Natural killer cell (primary cell): ENCODE results near the gene PTPN6. TPM values are rescaled to one million over a fixed set of nuclear protein-coding genes. Genes with fewer than 3 reads are reported as not detected.

Experiments
- ATAC-seq, 3 donors: fragments of 150-1000 bp in 2 of 3; fragments of 200-7000 bp in 1 of 3; cut with Tn5 transposase; 1 replicate in 1 of 3; 2 replicates in 2 of 3; pipeline ENCODE4 v1.10.0; 2021; ENCODE audit warnings: mild to moderate bottlenecking in 2 of 3, moderate library complexity in 2 of 3
- DNase-seq, 2 donors: peaks; one replicate each; pipeline versions ENCODE4 v3.0.0 to v3.0.0-alpha.2; 2013 to 2021; ENCODE audit warnings: mixed read lengths in 1 of 2
- H3K27ac ChIP-seq: one replicate; pipeline ENCODE4 v1.5.1; 2013; ENCODE audit warnings: mild to moderate bottlenecking, low read length
- H3K27me3 ChIP-seq: one replicate; pipeline ENCODE4 v1.6.1; 2013; ENCODE audit warnings: low read length; ENCODE audit not compliant: control insufficient read depth, insufficient read depth
- H3K36me3 ChIP-seq: one replicate; pipeline ENCODE4 v1.6.1; 2013; ENCODE audit warnings: low read length; ENCODE audit not compliant: control insufficient read depth, insufficient read depth
- H3K4me1 ChIP-seq: one replicate; pipeline ENCODE4 v1.6.1; 2013; ENCODE audit warnings: low read length; ENCODE audit not compliant: control insufficient read depth, insufficient read depth
- H3K4me3 ChIP-seq: one replicate; pipeline ENCODE4 v1.5.1; 2013; ENCODE audit warnings: low read length
- H3K9me3 ChIP-seq: one replicate; pipeline ENCODE4 v1.6.1; 2013; ENCODE audit warnings: low read length; ENCODE audit not compliant: control insufficient read depth, insufficient read depth
- H3K27ac Mint-ChIP-seq, 2 donors: one replicate each; pipeline ENCODE4 v1.8.0; 2022; ENCODE audit warnings: mild to moderate bottlenecking in 2 of 2, mixed read lengths in 2 of 2, moderate library complexity in 1 of 2
- H3K27me3 Mint-ChIP-seq, 2 donors: one replicate each; pipeline ENCODE4 v1.8.0; 2022; ENCODE audit warnings: low read depth in 2 of 2, mixed read lengths in 2 of 2
- H3K36me3 Mint-ChIP-seq: one replicate; pipeline ENCODE4 v1.8.0; 2022; ENCODE audit warnings: mixed read lengths
- H3K4me1 Mint-ChIP-seq, 2 donors: one replicate each; pipeline ENCODE4 v1.8.0; 2022; ENCODE audit warnings: mixed read lengths in 2 of 2
- H3K4me3 Mint-ChIP-seq: one replicate; pipeline ENCODE4 v1.8.0; 2022; ENCODE audit warnings: mild to moderate bottlenecking, moderate library complexity, mixed read lengths
- H3K9me3 Mint-ChIP-seq, 2 donors: one replicate each; pipeline ENCODE4 v1.8.0; 2022; ENCODE audit warnings: mixed read lengths in 2 of 2
- WGBS: methylation state at CpG from one replicate; pipeline ENCODE4 v1.1.7; 2013; ENCODE audit warnings: missing lambda C conversion rate; ENCODE audit not compliant: insufficient coverage; 5-methylcytosine and 5-hydroxymethylcytosine counted together
- intact Hi-C: fragments of 100-400 bp; cut with micrococcal nuclease; formaldehyde crosslinking; loops from one replicate; pipeline ENCODE4 v1.14.2; 2022
- total RNA-seq, 4 donors: library from RNA; stranded (reverse); fragments of 120-200 nt in 1 of 4; gene quantifications; one replicate each; pipeline versions ENCODE4 v1.2.3 to v1.2.4, GENCODE V29; 2013 to 2022
- TF ChIP-seq, protein P1 (sequence below): fragments of 200-600 bp; IDR thresholded peaks from one replicate; pipeline ENCODE4 v1.8.0; 2022; ENCODE audit warnings: antibody characterized with exemption

PTPN6 gene
- total RNA-seq, 3 donors from 2014 or later (not counting 1 experiment from before 2014, with no cell fraction given): 279 to 357 (median 312) TPM

DNA sequence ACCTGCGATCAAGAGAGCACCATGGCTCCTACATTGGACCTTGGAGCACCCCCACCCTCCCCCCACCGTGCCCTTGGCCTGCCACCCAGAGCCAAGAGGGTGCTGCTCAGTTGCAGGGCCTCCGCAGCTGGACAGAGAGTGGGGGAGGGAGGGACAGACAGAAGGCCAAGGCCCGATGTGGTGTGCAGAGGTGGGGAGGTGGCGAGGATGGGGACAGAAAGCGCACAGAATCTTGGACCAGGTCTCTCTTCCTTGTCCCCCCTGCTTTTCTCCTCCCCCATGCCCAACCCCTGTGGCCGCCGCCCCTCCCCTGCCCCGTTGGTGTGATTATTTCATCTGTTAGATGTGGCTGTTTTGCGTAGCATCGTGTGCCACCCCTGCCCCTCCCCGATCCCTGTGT is 9.4 kb upstream of the PTPN6 start:
- WGBS: 95% methylated on average over 5 of the region's 12 CpGs
- Mint-ChIP-seq H3K4me3 (no peak overlapping the region), H3K27me3 (no peaks in the 10 kb centered on the region), H3K9me3 (no peaks in the 10 kb centered on the region), H3K36me3 (no peaks in the 10 kb centered on the region), H3K27ac (peak overlapping the region in 1 of 2 donors; percentile 98), H3K4me1 (peaks cover 37 to 61% of the 10 kb centered on the region in 2 donors)
- TF ChIP-seq, protein P1, sequence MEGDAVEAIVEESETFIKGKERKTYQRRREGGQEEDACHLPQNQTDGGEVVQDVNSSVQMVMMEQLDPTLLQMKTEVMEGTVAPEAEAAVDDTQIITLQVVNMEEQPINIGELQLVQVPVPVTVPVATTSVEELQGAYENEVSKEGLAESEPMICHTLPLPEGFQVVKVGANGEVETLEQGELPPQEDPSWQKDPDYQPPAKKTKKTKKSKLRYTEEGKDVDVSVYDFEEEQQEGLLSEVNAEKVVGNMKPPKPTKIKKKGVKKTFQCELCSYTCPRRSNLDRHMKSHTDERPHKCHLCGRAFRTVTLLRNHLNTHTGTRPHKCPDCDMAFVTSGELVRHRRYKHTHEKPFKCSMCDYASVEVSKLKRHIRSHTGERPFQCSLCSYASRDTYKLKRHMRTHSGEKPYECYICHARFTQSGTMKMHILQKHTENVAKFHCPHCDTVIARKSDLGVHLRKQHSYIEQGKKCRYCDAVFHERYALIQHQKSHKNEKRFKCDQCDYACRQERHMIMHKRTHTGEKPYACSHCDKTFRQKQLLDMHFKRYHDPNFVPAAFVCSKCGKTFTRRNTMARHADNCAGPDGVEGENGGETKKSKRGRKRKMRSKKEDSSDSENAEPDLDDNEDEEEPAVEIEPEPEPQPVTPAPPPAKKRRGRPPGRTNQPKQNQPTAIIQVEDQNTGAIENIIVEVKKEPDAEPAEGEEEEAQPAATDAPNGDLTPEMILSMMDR: no peak
- ATAC-seq (no peak), DNase-seq (no peak)
- intact Hi-C loops: no loop called here
- no peak overlapping the region for H3K4me3 ChIP-seq
- H3K36me3 ChIP-seq: no peaks in the 10 kb centered on the region
- no peak overlapping the region for H3K27ac ChIP-seq
- H3K27me3 ChIP-seq: no peaks in the 10 kb centered on the region
- H3K9me3 ChIP-seq: no peaks in the 10 kb centered on the region
- peaks cover 53% of the 10 kb centered on the region for H3K4me1 ChIP-seq

DNA sequence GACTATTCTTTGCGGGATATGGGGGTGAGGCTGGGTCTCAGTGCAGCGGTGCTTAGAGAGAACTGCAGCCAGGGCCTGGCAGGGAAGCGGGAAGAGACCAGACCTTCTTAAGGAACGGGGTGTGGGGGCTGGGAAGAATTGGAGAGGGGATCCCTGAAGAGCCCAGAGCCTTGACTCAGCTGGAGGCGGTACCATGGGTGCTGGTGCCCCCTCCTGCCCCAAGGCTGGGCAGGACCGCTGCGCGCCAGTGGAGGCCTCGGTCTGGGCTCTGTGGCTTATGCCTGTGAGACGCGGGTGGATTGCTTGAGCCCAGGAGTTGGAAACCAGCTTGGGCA is 8.9 kb upstream of the PTPN6 start:
- H3K4me1 ChIP-seq: peaks cover 54% of the 10 kb centered on the region
- no peaks in the 10 kb centered on the region for H3K9me3 Mint-ChIP-seq
- TF ChIP-seq, protein P1: no peak
- intact Hi-C loops: no loop called here
- peak overlapping the region; percentile 98 to 99 for H3K27ac Mint-ChIP-seq
- no peaks in the 10 kb centered on the region for H3K36me3 Mint-ChIP-seq
- peak overlapping the region; percentile 28 for H3K4me3 Mint-ChIP-seq
- H3K9me3 ChIP-seq: no peaks in the 10 kb centered on the region
- H3K36me3 ChIP-seq: no peaks in the 10 kb centered on the region
- no peaks in the 10 kb centered on the region for H3K27me3 Mint-ChIP-seq
- H3K27ac ChIP-seq: no peak overlapping the region
- peaks cover 42 to 62% of the 10 kb centered on the region in 2 donors for H3K4me1 Mint-ChIP-seq
- H3K27me3 ChIP-seq: no peaks in the 10 kb centered on the region
- DNase-seq (no peak), ATAC-seq (no peak)
- 87% methylated on average over 11 of the region's 11 CpGs for WGBS
- H3K4me3 ChIP-seq: no peak overlapping the region

DNA sequence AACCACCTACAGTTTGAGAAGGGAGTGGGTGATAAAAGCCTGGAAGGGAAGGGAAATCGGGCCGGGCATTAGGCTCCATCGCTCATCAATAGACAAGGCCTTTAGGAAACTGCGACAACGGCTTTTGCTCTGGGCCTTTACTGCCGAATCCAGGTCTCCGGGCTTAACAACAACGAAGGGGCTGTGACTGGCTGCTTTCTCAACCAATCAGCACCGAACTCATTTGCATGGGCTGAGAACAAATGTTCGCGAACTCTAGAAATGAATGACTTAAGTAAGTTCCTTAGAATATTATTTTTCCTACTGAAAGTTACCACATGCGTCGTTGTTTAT is 7.8 kb upstream of the PTPN6 start:
- Mint-ChIP-seq H3K4me1 (peaks cover 48 to 64% of the 10 kb centered on the region in 2 donors), H3K27ac (peak overlapping the region; percentile 98 to 99), H3K36me3 (no peaks in the 10 kb centered on the region), H3K4me3 (peak overlapping the region; percentile 82), H3K27me3 (no peaks in the 10 kb centered on the region), H3K9me3 (no peaks in the 10 kb centered on the region)
- Histone ChIP-seq H3K36me3 (no peaks in the 10 kb centered on the region), H3K4me3 (no peak overlapping the region), H3K27ac (peak overlapping the region; percentile 99), H3K4me1 (peaks cover 59% of the 10 kb centered on the region), H3K9me3 (no peaks in the 10 kb centered on the region), H3K27me3 (no peaks in the 10 kb centered on the region)
- WGBS: 1% methylated on average over 12 of the region's 13 CpGs
- ATAC-seq: peak; percentile 62 to 72 (median 63)
- intact Hi-C loops: loop anchor here (1.0 kb wide), 2 partner anchors 27 to 71 kb away; partner anchors contain the start of genes EMG1 and PHB2
- peak; percentile 65 to 95 for DNase-seq
- TF ChIP-seq, protein P1: no peak

DNA sequence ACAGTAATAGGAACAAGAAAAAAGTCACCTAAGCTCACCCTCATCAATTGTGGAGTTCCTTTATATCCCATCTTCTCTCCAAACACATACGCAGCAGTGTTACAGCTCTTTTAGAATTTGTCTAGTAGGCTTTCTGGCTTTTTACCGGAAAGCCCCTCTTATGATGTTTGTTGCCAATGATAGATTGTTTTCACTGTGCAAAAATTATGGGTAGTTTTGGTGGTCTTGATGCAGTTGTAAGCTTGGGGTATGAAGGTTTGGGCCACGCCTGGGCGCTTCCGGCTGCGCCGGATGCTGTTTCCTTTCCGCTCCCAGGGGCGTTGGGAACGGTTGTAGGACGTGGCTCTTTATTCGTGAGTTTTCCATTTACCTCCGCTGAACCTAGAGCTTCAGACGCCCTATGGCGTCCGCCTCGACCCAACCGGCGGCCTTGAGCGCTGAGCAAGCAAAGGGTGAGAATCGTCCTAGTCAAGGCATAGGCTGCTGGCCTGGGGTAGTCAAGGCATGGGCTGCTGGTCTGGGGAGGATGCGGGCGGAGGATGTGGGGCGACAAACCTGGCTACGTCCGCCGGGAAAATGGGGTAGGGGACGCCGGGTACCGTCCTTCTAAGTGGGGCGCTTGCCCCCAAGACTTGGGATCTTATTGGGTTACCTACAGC is 7.3 kb upstream of the PTPN6 start, which contains the start of the genes C12orf57 and RNU7-1:
Gene C12orf57, plus strand, starts transcription at position 301 of the 659 bp plus-strand sequence. Its CDS starts 100 bp downstream, at position 401.
Gene RNU7-1, plus strand, starts transcription at position 95 of the 659 bp plus-strand sequence.
- ATAC-seq: peak; percentile 63 to 82 (median 70)
- Histone ChIP-seq H3K4me1 (peaks cover 59% of the 10 kb centered on the region), H3K36me3 (no peaks in the 10 kb centered on the region), H3K27me3 (no peaks in the 10 kb centered on the region), H3K27ac (peak within 1 kb of the TSS; percentile 99), H3K9me3 (no peaks in the 10 kb centered on the region), H3K4me3 (peak within 1 kb of the TSS; percentile 91)
- intact Hi-C loops: loop anchor here (1.0 to 2.0 kb wide), 5 partner anchors 15 to 72 kb away; partner anchors contain the start of genes EMG1 and PHB2
- H3K9me3 Mint-ChIP-seq: no peaks in the 10 kb centered on the region
- peaks cover 53 to 68% of the 10 kb centered on the region in 2 donors for H3K4me1 Mint-ChIP-seq
- peak within 1 kb of the TSS; percentile 98 to 99 for H3K27ac Mint-ChIP-seq
- no peaks in the 10 kb centered on the region for H3K27me3 Mint-ChIP-seq
- no peaks in the 10 kb centered on the region for H3K36me3 Mint-ChIP-seq
- DNase-seq: peak; percentile 68 to 91
- H3K4me3 Mint-ChIP-seq: peak within 1 kb of the TSS; percentile 82
- WGBS: under 1% methylated on average over 31 of the region's 31 CpGs
- TF ChIP-seq, protein P1: no peak
